ENCODE measurements around the gene CLECL1.
A peak's percentile ranks its signal among the peaks of the same experiment; 100 is the strongest.
"Not testable (repeated sequence)": the region's sequence is repeated elsewhere in the genome, so short reads cannot be mapped to it uniquely, and the experiment has no call there.

Gene CLECL1

DNA sequence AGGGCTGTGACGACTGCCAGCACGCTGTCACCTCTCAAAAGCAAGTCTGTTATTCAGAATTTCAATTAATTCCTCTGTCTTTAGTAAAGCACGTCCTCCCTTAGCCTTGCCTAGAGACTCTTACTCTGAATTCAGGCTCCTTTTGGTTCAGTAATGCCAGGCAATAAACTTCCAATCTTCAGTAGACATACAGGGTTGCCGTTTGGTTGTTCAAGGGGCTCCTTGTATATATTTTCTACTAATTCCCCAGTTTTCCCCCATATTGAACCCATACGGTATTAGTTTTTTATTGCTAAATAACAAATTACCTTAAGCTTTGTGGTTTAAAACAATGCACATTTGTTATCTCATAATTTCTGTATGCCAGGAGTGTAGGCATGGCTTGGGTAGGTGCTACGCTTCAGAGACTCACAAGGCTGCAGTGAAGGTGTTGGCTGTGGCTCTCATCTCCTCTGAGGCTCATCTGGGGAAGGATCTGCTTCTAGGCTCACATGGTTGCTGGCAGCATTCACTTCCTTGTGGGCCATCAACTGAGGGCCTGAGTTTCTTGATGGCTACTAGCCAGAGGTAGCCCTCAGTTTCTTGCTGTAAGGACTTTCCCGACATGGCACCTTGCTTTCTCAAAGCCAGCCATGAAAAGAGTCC is 7.3 kb upstream of the CLECL1 start:
- Mint-ChIP-seq H3K4me3 (peak overlapping the region; percentile 69), H3K4me1 (ENCODE audit: low read depth) (peaks cover 79% of the 10 kb centered on the region), H3K36me3 (ENCODE audit: low read depth) (peaks cover 11% of the 10 kb centered on the region), H3K27ac (peak overlapping the region; percentile 86), H3K9me3 (peaks cover 4% of the 10 kb centered on the region), H3K27me3 (no peaks in the 10 kb centered on the region)
- no peak for DNase-seq

DNA sequence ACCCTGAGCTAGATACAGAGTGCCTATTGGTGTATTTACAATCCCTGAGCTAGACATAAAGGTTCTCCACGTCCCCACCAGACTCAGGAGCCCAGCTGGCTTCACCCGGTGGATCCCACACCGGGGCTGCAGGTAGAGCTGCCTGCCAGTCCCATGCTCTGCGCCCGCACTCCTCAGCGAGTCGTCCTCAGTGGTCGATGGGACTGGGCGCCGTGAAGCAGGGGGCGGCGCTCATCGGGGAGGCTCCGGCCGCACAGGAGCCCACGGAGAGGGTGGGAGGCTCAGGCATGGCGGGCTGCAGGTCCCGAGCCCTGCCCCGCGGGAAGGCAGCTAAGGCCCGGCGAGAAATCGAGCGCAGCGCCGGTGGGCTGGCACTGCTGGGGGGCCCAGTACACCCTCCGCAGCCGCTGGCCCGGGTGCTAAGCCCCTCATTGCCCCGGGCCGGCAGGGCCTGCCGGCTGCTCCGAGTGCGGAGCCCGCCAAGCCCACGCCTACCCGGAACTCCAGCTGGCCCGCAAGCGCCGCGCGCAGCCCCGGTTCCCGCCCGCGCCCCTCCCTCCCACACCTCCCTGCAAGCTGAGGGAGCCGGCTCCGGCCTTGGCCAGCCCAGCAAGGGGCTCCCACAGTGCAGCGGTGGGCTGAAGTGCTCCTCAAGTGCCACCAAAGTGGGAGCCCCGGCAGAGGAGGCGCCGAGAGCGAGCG is 6.7 kb upstream of the CLECL1 start:
- peak overlapping the region; percentile 86 for H3K27ac Mint-ChIP-seq
- peak overlapping the region; percentile 69 for H3K4me3 Mint-ChIP-seq
- H3K27me3 Mint-ChIP-seq, H3K9me3 Mint-ChIP-seq: not testable (repeated sequence)
- H3K36me3 Mint-ChIP-seq (ENCODE audit: low read depth), result peaks cover 11% of the 10 kb centered on the region
- peaks cover 74% of the 10 kb centered on the region for H3K4me1 Mint-ChIP-seq (ENCODE audit: low read depth)
- DNase-seq, result peak; percentile 53

DNA sequence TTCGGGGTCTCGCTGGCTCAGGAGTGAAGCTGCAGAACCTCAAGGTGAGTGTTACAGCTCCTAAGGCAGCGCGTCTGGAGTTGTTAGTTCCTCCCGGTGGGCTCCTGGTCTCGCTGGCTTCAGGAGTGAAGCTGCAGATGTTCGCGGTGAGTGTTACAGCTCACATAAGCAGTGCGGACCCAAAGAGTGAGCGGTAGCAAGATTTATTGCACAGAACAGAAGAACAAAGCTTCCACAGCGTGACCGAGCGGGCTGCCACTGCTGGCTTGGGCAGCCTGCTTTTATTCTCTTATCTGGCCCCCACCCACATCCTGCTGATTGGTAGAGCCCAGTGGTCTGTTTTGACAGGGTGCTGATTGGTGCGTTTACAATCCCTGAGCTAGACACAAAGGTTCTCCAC is 6.0 kb upstream of the CLECL1 start:
- Mint-ChIP-seq H3K36me3 (ENCODE audit: low read depth) (peaks cover 11% of the 10 kb centered on the region), H3K27ac (peak overlapping the region; percentile 79), H3K4me3 (peak overlapping the region; percentile 51), H3K4me1 (ENCODE audit: low read depth) (peaks cover 76% of the 10 kb centered on the region)
- H3K9me3 Mint-ChIP-seq, DNase-seq, H3K27me3 Mint-ChIP-seq: not testable (repeated sequence)

DNA sequence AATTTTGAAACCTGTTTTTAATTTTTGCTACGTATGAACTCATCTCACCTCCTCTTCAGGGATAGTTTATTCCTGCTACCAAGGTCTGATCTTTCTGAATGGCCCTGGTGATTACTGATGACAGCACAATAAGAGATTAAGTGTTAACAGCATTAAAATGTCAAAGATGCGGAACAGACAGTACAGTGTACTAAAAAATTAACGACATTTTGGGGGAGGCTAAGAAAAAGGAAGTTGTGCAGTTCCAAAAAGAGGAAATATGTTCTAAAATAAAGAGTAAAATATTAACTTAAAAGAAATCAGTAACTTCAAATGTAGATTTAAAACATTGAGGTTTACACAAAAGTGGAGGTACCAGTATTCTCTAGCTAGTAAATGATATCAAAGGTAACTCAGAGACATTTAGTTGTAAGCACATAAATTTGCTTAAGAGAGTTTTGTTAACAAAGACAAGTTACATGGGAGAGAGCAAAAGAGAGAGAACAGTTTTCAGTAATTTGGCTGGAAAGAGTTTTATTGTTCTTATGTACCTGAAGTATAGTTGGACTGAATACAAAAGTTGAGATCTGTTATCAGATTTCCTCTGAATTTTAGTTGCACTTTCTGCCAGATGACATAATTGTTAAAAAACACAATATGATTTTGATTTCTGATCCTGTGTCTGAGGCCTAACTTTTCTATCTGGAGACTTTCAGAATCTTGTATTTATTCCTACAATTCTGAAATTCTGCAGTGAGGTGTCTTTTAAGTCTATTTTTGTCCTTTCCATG is 4.2 kb upstream of the CLECL1 start:
- H3K27me3 Mint-ChIP-seq, result no peaks in the 10 kb centered on the region
- peaks cover 73% of the 10 kb centered on the region for H3K4me1 Mint-ChIP-seq (ENCODE audit: low read depth)
- no peak for DNase-seq
- peaks cover 4% of the 10 kb centered on the region for H3K9me3 Mint-ChIP-seq
- peak overlapping the region; percentile 86 for H3K27ac Mint-ChIP-seq
- peaks cover 14% of the 10 kb centered on the region for H3K36me3 Mint-ChIP-seq (ENCODE audit: low read depth)
- peak overlapping the region; percentile 49 for H3K4me3 Mint-ChIP-seq

DNA sequence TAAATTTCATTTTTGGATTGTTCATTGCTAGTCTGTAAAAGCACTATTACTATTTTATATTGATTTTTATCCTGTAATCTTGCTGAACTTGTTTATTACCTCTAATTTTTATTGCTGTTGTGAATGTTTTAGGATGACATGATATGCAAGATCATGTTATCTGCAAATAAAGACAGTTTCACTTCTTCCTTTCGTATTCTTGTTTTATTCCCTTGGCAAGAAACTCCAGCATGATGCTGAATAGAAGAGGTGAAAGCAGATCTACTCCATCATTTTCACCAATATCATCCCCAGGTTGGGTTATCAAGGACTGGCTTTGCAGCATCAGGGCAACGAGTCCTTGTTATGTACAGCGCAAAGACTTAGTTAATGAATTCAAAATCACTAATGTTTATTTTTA is 2.7 kb upstream of the CLECL1 start:
- Mint-ChIP-seq H3K36me3 (ENCODE audit: low read depth) (peaks cover 14% of the 10 kb centered on the region), H3K4me3 (no peak overlapping the region), H3K27me3 (no peaks in the 10 kb centered on the region), H3K4me1 (ENCODE audit: low read depth) (peaks cover 77% of the 10 kb centered on the region), H3K27ac (no peak overlapping the region), H3K9me3 (peaks cover 3% of the 10 kb centered on the region)
- no peak for DNase-seq

DNA sequence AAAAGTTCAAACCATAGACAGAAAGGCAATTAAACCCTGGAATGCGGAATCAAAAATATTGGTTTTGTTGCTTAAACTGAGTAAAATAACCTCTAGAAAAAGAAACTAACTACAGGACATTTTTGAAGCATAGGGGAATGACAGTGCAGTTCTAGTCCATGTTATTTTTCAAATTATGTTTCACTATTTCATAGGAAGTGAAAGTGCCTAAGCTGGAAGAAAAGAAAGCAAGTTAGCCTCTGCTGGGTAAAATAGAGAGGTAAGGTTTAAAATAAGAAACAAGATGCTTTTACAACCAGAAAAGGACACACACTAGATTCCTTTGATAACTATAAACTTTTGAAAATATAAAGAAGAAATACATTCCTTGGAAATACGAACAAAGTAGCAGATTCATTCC is 1.1 kb downstream of the CLECL1 start:
- Mint-ChIP-seq H3K4me1 (ENCODE audit: low read depth) (peaks cover 61% of the 10 kb centered on the region), H3K27ac (peak overlapping the region; percentile 82), H3K27me3 (no peaks in the 10 kb centered on the region), H3K9me3 (no peaks in the 10 kb centered on the region), H3K36me3 (ENCODE audit: low read depth) (peaks cover 3% of the 10 kb centered on the region), H3K4me3 (peak overlapping the region; percentile 77)
- DNase-seq, result no peak

DNA sequence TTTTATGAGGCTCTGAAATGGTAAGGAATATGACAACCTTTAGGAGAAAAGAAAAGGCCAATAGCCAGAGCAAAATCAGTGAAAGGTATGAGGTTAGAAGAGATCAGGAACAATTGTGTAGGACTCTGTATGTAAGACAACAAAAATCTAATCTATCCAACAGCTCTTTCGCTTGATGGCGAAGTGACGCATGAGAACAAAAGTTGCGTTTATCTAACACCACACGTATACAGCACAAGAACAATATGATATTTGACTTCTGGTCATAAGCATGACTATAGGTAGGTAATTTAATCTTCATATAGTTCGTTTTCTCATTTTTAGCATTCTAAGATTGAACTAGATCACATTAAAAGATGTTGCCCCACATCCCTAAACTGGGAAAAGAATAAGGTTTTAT is 1.5 kb downstream of the CLECL1 start:
- H3K4me3 Mint-ChIP-seq, result peak overlapping the region; percentile 77
- H3K27ac Mint-ChIP-seq, result peak overlapping the region; percentile 82
- H3K4me1 Mint-ChIP-seq (ENCODE audit: low read depth), result peaks cover 57% of the 10 kb centered on the region
- no peak for DNase-seq
- H3K27me3 Mint-ChIP-seq, result no peaks in the 10 kb centered on the region
- H3K36me3 Mint-ChIP-seq (ENCODE audit: low read depth), result peaks cover 3% of the 10 kb centered on the region
- H3K9me3 Mint-ChIP-seq, result no peaks in the 10 kb centered on the region

DNA sequence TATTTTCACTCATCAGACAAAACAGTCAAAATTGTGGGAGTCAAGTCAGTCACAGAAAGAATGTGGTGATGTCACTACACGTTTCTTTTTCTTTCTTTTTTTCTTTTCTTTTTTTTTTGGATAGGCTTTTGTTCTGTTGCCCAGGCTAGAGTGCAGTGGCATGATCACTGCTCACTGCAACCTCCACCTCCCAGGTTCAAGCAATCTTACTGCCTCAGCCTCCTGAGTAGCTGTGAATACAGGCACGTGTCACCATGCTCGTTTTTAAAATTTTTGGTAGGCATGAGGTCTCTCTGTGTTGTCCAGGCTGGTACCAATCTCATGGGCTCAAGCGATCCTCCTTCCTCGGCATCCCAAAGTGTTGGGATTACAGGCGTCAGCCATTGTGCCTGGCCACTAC is 2.3 kb downstream of the CLECL1 start:
- no peak for DNase-seq
- Mint-ChIP-seq H3K36me3 (ENCODE audit: low read depth) (peaks cover 3% of the 10 kb centered on the region), H3K4me1 (ENCODE audit: low read depth) (peaks cover 53% of the 10 kb centered on the region), H3K4me3 (peak overlapping the region; percentile 77), H3K27me3 (no peaks in the 10 kb centered on the region), H3K27ac (peak overlapping the region; percentile 82), H3K9me3 (no peaks in the 10 kb centered on the region)

DNA sequence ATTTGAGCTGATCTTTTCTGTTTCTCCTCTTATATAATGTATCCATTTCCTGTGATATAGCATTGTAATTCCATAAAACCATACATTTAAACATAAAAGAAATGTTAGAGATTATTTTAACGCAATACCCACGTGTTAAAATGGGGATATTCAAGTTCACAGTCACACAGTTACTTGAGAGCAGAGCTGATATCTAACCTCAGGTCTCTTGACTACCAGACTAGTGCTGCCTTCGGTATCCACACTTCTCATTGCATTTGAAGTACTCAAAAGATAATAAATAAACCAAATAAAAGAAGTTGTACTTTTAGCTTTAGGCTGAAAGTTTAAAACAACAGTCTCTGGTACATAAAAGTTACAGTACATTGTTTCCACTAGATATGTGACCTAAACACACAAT is 2.9 kb downstream of the CLECL1 start:
- H3K4me3 Mint-ChIP-seq, result peak overlapping the region; percentile 77
- H3K4me1 Mint-ChIP-seq (ENCODE audit: low read depth), result peaks cover 50% of the 10 kb centered on the region
- no peaks in the 10 kb centered on the region for H3K27me3 Mint-ChIP-seq
- no peaks in the 10 kb centered on the region for H3K9me3 Mint-ChIP-seq
- H3K27ac Mint-ChIP-seq, result no peak overlapping the region
- DNase-seq, result no peak
- peaks cover 3% of the 10 kb centered on the region for H3K36me3 Mint-ChIP-seq (ENCODE audit: low read depth)

DNA sequence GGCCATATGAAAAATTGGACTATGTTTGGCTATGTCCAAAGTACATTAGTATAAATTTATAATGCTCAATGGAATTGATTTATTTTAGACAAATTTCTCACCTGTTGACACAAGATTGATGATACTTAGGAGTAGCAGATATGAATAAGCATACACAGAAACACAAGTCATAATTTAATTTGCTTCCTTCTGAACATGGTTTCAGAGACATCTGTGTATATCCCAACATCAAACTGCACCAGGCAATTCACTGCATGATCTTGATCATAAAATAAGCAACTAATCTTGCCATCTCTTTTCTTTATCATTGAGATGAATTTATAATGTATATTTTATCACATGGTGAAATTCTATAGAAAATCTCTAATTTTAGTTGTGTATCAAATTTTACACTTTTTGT is 3.8 kb downstream of the CLECL1 start:
- Mint-ChIP-seq H3K9me3 (no peaks in the 10 kb centered on the region), H3K4me3 (no peak overlapping the region), H3K27ac (no peak overlapping the region), H3K27me3 (no peaks in the 10 kb centered on the region), H3K36me3 (ENCODE audit: low read depth) (peaks cover 3% of the 10 kb centered on the region), H3K4me1 (ENCODE audit: low read depth) (peaks cover 51% of the 10 kb centered on the region)
- DNase-seq, result no peak

DNA sequence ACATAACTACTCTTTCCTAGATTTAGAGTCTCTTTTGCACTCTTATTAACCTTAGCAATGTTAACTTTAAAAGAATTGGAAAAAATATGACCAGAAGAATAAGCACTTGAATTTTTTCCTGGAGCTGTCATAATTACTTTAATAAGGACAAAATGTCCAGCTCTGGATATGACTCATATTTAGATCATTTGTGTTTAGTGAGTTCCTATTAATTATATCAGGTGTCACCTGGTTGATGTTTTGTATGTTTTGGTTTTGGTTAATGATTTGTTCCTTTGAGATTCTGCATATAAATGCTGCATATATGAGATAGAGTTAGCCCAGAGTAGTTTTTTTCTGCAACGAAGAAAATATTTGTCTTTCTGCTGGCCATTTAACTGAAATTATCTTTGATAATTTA is 5.1 kb downstream of the CLECL1 start:
- Mint-ChIP-seq H3K4me3 (no peak overlapping the region), H3K9me3 (no peaks in the 10 kb centered on the region), H3K27ac (no peak overlapping the region), H3K27me3 (no peaks in the 10 kb centered on the region), H3K4me1 (ENCODE audit: low read depth) (peaks cover 46% of the 10 kb centered on the region), H3K36me3 (ENCODE audit: low read depth) (peaks cover 5% of the 10 kb centered on the region)
- no peak for DNase-seq

DNA sequence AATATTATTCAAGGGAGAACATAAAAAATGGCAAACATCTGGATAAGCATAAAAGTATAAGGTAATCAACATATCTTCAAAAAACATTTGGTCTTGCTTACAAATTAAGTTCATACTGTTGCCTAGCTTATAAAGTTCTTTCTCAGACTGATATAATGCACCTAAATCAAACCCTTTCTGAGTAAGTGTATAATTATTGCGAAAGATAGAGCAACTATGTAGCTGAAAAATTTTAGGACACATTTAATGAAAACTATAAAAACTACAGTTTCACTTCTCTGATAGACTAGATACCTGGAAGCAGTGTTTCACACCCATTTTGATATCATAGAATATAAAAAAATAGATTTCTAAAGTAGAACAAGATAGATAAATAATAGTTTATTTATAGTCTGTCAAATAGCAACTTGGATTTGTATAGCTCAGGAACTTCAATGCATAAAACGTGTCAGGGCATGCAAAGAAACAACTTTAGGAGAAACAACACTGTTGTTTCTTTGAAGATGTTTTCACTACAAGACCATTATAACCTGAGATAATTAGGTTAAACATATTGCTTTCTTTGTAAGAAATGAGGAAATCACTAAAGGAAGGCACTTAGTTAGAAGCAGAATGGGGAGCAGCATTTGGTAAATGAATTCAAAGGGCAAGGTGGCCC is 7.6 kb downstream of the CLECL1 start:
- Mint-ChIP-seq H3K9me3 (no peaks in the 10 kb centered on the region), H3K4me1 (ENCODE audit: low read depth) (peaks cover 40% of the 10 kb centered on the region), H3K36me3 (ENCODE audit: low read depth) (peaks cover 16% of the 10 kb centered on the region), H3K27me3 (no peaks in the 10 kb centered on the region), H3K27ac (no peak overlapping the region), H3K4me3 (no peak overlapping the region)
- no peak for DNase-seq

DNA sequence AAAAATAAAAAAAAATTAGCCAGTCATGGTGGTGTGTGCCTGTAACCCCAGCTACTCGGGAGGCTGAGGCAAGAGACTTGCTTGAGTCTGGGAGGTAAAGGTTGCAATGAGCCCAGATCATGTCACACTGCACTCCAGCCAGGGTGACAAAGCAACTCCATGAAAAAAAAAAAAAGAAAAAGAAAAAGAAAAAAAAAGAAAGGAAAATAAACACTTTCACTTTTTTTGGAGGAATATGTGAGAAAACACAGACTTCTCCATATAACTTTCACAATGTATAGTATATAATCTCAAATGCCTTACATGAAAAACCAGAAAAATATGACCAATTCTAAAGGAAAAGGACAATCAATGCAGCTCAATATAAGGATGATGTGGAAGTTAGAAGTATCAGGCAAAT is 8.9 kb downstream of the CLECL1 start:
- H3K4me3 Mint-ChIP-seq, result no peak overlapping the region
- peaks cover 22% of the 10 kb centered on the region for H3K36me3 Mint-ChIP-seq (ENCODE audit: low read depth)
- no peak overlapping the region for H3K27ac Mint-ChIP-seq
- H3K27me3 Mint-ChIP-seq, result no peaks in the 10 kb centered on the region
- peaks cover 38% of the 10 kb centered on the region for H3K4me1 Mint-ChIP-seq (ENCODE audit: low read depth)
- H3K9me3 Mint-ChIP-seq, result no peaks in the 10 kb centered on the region
- no peak for DNase-seq

DNA sequence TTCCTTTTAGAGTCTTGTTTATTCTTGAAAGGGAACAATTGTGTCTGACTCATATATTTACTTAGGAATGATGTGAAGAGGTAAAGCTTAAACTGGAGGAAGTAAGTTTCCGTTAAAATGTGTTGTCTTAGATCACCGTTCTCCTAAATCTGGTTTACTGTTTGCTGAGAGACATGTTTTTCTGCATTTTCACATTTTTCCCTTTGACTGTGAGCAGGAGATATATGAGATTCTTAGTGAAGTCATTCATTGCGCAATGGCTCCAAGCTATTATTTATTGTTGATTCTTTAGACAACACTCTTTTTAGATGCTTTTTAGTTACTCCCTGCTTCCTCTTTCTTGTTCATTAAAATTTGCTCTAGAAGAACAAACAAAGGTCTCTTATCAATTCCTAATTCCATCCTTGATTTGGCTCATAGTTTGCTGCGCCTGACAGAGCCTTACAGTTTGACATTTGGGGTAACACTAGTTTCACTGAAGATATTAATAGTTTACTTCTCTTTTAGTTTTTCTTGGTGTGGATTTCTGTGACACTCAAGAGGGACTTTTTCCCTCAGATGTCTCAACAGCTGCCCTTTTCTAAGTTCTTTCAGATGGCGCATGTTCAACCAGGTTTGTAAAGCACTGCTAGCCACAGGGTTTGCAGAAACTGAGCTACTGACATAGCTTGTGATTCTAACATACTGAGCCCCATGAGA is 11.4 kb downstream of the CLECL1 start:
- H3K27me3 Mint-ChIP-seq, result no peaks in the 10 kb centered on the region
- no peaks in the 10 kb centered on the region for H3K9me3 Mint-ChIP-seq
- DNase-seq, result no peak
- H3K4me3 Mint-ChIP-seq, result no peak overlapping the region
- H3K36me3 Mint-ChIP-seq (ENCODE audit: low read depth), result peaks cover 25% of the 10 kb centered on the region
- H3K4me1 Mint-ChIP-seq (ENCODE audit: low read depth), result peaks cover 39% of the 10 kb centered on the region
- no peak overlapping the region for H3K27ac Mint-ChIP-seq

All from activated T-cell treated with anti-CD3 and anti-CD28 coated beads, Interleukin-2, amount 50 U/mL, for 24 hours (primary cell).